ENCODE data around the gene PTH.

Gene PTH

GRCh38 chr11:13461291-13461690 is 34.5 kb downstream of the PTH start:
- H3K4me3 ChIP-seq (ENCODE audit: low read length), result no peak overlapping the region
- no peak for DNase-seq (ENCODE audit: low read depth, low spot score)

GRCh38 chr11:13450832-13451397 is 44.9 kb downstream of the PTH start:
- H3K4me3 ChIP-seq (ENCODE audit: low read length), result no peak overlapping the region
- peak; percentile 16 for DNase-seq (ENCODE audit: low read depth, low spot score)

GRCh38 chr11:13449522-13449921 is 46.3 kb downstream of the PTH start:
- no peak for DNase-seq (ENCODE audit: low read depth, low spot score)
- no peak overlapping the region for H3K4me3 ChIP-seq (ENCODE audit: low read length)

DNA sequence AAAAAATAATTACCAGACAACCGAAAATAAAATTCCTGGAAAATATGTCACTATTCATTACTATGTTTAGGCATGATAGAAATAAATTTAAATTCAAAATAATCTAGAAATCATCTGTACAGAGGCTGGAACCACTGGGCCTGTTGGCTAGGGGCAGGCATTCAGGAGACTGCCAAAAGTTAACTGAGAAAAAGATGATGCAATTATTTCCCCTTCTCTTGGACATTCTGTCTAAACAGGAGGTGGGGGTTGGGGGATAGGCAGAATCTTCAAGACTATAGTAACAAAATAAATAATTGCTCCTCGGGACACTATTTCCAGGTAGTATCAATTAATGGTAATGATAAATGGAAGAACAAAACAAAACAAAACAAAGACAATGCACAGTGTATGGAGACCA is 46.9 kb downstream of the PTH start:
- H3K4me3 ChIP-seq (ENCODE audit: low read length), result no peak overlapping the region
- DNase-seq (ENCODE audit: low read depth, low spot score), result no peak

GRCh38 chr11:13446444-13446843 is 49.4 kb downstream of the PTH start:
- H3K4me3 ChIP-seq (ENCODE audit: low read length), result no peak overlapping the region
- no peak for DNase-seq (ENCODE audit: low read depth, low spot score)

- no peak for DNase-seq (ENCODE audit: low read depth, low spot score)
- H3K4me3 ChIP-seq (ENCODE audit: low read length), result no peak overlapping the region
Observed at GRCh38 chr11:13445588-13445987, 50.2 kb downstream of the PTH start.

Data from Jurkat, Clone E6-1 (cell line).